ENCODE results near the gene KLRG1.

DNA sequence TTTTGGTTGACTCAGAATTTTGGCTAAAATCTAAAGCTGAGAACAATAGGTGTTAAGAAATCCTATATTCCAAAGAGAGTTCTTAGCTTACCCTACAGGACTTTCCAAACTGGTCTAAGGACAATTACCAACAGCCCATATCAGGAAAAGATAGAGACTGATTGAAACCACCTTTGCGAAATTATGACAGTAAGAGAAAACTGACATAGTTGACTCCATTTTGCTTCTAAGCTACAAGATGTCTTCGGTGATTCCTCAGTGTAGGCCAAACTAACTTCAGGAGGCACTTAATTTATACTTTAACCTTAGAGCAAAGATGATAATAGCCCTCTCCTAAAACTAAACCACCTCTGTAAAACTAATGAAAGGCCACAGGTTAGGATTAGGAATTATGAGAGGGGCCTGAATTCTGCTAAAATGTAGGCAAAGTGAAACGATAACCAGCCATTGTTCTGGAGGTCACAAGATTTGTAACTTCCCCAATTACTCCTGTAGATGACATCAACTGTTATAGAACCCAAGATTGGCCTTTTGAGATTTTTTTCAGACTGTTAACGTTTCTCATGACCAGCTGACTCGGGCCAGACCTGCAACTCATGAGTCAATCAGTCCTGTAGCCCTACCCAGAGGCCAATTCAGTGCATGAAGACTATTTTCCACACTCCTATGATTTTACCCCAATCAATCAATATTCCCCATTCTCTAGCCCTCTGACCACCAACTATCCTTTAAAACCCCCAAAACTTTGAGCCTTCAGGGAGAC, 43.0 kb downstream of the KLRG1 start:
- TF ChIP-seq, protein P1, sequence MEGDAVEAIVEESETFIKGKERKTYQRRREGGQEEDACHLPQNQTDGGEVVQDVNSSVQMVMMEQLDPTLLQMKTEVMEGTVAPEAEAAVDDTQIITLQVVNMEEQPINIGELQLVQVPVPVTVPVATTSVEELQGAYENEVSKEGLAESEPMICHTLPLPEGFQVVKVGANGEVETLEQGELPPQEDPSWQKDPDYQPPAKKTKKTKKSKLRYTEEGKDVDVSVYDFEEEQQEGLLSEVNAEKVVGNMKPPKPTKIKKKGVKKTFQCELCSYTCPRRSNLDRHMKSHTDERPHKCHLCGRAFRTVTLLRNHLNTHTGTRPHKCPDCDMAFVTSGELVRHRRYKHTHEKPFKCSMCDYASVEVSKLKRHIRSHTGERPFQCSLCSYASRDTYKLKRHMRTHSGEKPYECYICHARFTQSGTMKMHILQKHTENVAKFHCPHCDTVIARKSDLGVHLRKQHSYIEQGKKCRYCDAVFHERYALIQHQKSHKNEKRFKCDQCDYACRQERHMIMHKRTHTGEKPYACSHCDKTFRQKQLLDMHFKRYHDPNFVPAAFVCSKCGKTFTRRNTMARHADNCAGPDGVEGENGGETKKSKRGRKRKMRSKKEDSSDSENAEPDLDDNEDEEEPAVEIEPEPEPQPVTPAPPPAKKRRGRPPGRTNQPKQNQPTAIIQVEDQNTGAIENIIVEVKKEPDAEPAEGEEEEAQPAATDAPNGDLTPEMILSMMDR (IDR thresholded peaks at IDR 0.05; ENCODE audit: poor library complexity, severe bottlenecking): no peak
- no peak for TF ChIP-seq TAF1 (IDR thresholded peaks at IDR 0.05; ENCODE audit: low read depth)
- TF ChIP-seq RAD21 (conservative IDR thresholded peaks at IDR 0.05): no peak
- no peak for TF ChIP-seq EP300 (conservative IDR thresholded peaks at IDR 0.05; ENCODE audit: poor library complexity, severe bottlenecking)
- TF ChIP-seq, protein P2, sequence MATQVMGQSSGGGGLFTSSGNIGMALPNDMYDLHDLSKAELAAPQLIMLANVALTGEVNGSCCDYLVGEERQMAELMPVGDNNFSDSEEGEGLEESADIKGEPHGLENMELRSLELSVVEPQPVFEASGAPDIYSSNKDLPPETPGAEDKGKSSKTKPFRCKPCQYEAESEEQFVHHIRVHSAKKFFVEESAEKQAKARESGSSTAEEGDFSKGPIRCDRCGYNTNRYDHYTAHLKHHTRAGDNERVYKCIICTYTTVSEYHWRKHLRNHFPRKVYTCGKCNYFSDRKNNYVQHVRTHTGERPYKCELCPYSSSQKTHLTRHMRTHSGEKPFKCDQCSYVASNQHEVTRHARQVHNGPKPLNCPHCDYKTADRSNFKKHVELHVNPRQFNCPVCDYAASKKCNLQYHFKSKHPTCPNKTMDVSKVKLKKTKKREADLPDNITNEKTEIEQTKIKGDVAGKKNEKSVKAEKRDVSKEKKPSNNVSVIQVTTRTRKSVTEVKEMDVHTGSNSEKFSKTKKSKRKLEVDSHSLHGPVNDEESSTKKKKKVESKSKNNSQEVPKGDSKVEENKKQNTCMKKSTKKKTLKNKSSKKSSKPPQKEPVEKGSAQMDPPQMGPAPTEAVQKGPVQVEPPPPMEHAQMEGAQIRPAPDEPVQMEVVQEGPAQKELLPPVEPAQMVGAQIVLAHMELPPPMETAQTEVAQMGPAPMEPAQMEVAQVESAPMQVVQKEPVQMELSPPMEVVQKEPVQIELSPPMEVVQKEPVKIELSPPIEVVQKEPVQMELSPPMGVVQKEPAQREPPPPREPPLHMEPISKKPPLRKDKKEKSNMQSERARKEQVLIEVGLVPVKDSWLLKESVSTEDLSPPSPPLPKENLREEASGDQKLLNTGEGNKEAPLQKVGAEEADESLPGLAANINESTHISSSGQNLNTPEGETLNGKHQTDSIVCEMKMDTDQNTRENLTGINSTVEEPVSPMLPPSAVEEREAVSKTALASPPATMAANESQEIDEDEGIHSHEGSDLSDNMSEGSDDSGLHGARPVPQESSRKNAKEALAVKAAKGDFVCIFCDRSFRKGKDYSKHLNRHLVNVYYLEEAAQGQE (IDR thresholded peaks at IDR 0.05; ENCODE audit: borderline replicate concordance): no peak
- TF ChIP-seq SMC3 (conservative IDR thresholded peaks at IDR 0.05; ENCODE audit: poor library complexity): no peak
- no peak for TF ChIP-seq POLR2AphosphoS5 (IDR thresholded peaks at IDR 0.05)
- TF ChIP-seq EZH2 (IDR thresholded peaks at IDR 0.05; ENCODE audit: borderline replicate concordance, insufficient read depth, low read length, poor library complexity, severe bottlenecking): no peak
- no peak for TF ChIP-seq MXI1 (conservative IDR thresholded peaks at IDR 0.05; ENCODE audit: poor library complexity, severe bottlenecking)

Measured in neural cell (in vitro differentiated cells).